ENCODE measurements around the gene PDK2. TPM values are rescaled to one million over a fixed set of nuclear protein-coding genes. Genes with fewer than 3 reads are reported as not detected.

The PDK2 gene
- total RNA-seq, 4 donors from 2014 or later: 31.6 to 70.6 (median 58.1) TPM

DNA sequence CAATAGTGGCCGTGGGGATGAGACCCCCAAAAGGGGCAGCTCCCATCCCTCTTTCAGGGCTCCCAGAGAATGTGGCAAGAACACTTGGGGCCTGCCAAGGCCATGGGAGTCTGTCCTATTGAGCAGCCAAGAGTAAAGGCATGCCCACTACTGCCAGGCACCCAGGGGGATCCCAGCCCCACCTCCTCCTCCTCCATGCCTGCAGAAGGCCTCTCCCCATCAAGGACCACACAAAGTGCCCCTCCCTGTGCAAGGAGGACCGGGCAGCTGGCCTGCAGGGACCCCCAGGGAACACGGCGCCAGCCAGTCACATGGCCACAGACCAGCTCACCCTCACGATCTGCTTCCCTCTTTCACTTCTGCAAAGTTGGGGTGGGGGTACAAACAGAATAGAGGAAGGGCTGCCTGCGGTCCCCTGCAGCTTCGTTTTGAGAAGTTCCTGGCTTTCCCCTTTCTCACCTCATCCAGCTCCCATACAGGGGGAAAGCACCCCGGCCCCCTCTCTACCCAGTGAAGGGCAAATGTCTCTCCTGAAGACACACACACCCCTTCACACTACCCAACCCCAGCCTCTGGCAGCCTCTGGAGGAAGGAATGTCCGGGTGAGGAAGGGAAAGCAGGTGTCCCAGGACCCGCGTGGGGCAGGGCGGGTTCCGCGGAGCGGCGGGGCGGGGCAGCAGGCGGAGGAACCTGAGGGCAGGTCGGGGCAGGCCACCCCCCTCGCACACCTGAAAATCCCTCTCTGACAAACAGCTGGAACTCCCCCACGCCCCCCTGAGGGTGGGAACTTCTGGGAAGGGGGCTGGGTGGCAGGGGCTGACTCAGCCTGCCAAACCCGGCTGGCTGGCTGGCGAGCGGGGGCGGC, 53.3 kb downstream of the PDK2 start:
- no peaks in the 10 kb centered on the region for H3K27me3 ChIP-seq
- peak overlapping the region; percentile 47 to 89 for H3K4me3 ChIP-seq
- peaks cover 0 to 83% (median 44%) of the 10 kb centered on the region in 3 donors for H3K4me1 ChIP-seq
- peak overlapping the region; percentile 48 to 97 (median 93) for H3K27ac ChIP-seq
- WGBS, 2 donors (ENCODE audit: low coverage in 1 of 2): 0% methylated on average over 6 of the region's 25 CpGs; no CpG with 5 or more reads in 1 of the 2 donors
- H3K9me3 ChIP-seq: no peaks in the 10 kb centered on the region
- peaks cover 0 to 21% of the 10 kb centered on the region in 2 donors for H3K36me3 ChIP-seq
- ATAC-seq: no peak
- TF ChIP-seq, protein P1, sequence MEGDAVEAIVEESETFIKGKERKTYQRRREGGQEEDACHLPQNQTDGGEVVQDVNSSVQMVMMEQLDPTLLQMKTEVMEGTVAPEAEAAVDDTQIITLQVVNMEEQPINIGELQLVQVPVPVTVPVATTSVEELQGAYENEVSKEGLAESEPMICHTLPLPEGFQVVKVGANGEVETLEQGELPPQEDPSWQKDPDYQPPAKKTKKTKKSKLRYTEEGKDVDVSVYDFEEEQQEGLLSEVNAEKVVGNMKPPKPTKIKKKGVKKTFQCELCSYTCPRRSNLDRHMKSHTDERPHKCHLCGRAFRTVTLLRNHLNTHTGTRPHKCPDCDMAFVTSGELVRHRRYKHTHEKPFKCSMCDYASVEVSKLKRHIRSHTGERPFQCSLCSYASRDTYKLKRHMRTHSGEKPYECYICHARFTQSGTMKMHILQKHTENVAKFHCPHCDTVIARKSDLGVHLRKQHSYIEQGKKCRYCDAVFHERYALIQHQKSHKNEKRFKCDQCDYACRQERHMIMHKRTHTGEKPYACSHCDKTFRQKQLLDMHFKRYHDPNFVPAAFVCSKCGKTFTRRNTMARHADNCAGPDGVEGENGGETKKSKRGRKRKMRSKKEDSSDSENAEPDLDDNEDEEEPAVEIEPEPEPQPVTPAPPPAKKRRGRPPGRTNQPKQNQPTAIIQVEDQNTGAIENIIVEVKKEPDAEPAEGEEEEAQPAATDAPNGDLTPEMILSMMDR (IDR thresholded peaks at IDR 0.05): peak in 3 of 4 experiments; percentile 8 to 50 (median 38)
- no peak for TF ChIP-seq POLR2A (IDR thresholded peaks at IDR 0.05)
- peak; percentile 50 for TF ChIP-seq POLR2AphosphoS5 (IDR thresholded peaks at IDR 0.05)

DNA sequence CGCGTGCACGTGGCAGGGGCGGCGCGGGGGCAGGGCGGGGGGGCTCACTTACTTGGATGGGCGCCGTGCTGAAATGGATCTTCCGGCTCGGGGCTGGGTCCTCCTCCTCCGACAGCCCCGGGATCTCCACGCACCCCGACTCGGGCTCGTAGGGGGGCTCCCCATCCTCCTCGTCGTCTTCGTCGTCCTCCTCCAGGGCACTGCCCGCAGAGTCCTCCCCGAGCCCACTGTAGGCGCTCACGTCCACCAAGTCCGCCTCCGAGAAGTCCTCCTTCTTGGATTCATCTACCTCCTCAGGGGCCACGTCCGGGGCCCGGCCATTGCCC, 53.9 kb downstream of the PDK2 start:
- ATAC-seq: no peak
- Histone ChIP-seq H3K4me1 (peaks cover 0 to 88% (median 50%) of the 10 kb centered on the region in 3 donors), H3K9me3 (no peaks in the 10 kb centered on the region), H3K27ac (peak overlapping the region; percentile 48 to 97 (median 93)), H3K36me3 (peaks cover 0 to 15% of the 10 kb centered on the region in 2 donors), H3K27me3 (no peaks in the 10 kb centered on the region), H3K4me3 (peak overlapping the region; percentile 47 to 89)
- 0% methylated on average over 5 of the region's 30 CpGs; no CpG with 5 or more reads in 1 of the 2 donors for WGBS, 2 donors (ENCODE audit: low coverage in 1 of 2)
- TF ChIP-seq POLR2AphosphoS5 (IDR thresholded peaks at IDR 0.05) (no peak), POLR2A (IDR thresholded peaks at IDR 0.05) (no peak), EP300 (IDR thresholded peaks at IDR 0.05) (no peak)
- TF ChIP-seq, protein P1 (IDR thresholded peaks at IDR 0.05): no peak

DNA sequence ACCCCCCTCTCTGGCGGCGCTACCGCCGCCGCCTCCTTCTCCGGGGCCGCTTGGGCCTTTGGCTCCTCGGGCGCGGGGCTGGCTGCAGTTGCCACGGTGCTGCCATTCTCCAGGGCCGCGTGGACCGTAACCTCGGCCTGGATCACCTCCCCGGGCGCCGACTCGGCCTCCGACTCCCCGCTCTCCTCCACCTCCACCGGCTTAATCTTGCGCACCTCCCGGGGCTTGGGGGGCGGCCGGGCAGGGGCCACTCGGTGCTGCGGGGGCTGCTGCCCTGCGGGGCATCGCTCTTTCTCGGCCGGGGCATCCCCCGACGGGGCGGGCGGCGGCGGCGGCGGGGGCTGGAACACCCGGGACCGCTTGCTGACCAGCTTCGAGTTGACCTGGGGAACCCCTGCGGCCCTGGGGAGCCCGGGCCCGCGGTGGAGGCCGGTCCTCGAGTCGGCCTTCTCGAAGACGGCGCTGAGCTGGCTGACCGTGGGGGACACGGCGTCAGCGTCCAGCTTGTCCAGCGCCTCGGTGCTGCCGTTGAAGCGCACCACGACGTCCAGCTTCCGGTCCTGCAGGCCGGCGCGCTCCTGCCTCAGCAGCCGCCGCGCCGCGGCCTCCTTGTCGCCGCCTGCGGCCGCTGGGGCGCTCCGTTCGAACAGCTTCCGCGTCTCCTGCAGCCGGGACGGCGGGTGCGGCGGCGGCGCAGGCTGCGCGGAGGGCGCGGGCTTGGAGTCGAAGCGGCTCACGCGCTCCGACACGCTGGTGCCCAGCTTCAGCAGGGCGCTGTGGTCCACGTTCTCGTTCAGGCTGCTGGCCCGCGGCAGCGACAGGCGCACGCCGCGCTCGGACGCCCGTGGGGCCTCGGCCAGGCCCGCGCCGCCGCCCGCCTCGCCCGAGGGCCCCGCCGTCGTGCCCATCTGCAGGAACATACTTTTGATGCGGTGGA, 54.5 kb downstream of the PDK2 start:
- WGBS, 2 donors (ENCODE audit: low coverage in 1 of 2): 0% methylated on average over 2 of the region's 123 CpGs; no CpG with 5 or more reads in 1 of the 2 donors
- ATAC-seq: peak; percentile 7
- no peak for TF ChIP-seq POLR2AphosphoS5 (IDR thresholded peaks at IDR 0.05)
- TF ChIP-seq EP300 (IDR thresholded peaks at IDR 0.05): no peak
- TF ChIP-seq, protein P1 (IDR thresholded peaks at IDR 0.05): peak in 3 of 4 experiments; percentile 25 to 41 (median 35)
- TF ChIP-seq POLR2A (IDR thresholded peaks at IDR 0.05): peak; percentile 10 to 22
- Histone ChIP-seq H3K4me3 (peak overlapping the region; percentile 47 to 89), H3K27ac (peak overlapping the region; percentile 59 to 97 (median 93)), H3K4me1 (peaks cover 0 to 89% (median 56%) of the 10 kb centered on the region in 3 donors), H3K27me3 (no peaks in the 10 kb centered on the region), H3K9me3 (no peaks in the 10 kb centered on the region), H3K36me3 (peaks cover 0 to 9% of the 10 kb centered on the region in 2 donors)

DNA sequence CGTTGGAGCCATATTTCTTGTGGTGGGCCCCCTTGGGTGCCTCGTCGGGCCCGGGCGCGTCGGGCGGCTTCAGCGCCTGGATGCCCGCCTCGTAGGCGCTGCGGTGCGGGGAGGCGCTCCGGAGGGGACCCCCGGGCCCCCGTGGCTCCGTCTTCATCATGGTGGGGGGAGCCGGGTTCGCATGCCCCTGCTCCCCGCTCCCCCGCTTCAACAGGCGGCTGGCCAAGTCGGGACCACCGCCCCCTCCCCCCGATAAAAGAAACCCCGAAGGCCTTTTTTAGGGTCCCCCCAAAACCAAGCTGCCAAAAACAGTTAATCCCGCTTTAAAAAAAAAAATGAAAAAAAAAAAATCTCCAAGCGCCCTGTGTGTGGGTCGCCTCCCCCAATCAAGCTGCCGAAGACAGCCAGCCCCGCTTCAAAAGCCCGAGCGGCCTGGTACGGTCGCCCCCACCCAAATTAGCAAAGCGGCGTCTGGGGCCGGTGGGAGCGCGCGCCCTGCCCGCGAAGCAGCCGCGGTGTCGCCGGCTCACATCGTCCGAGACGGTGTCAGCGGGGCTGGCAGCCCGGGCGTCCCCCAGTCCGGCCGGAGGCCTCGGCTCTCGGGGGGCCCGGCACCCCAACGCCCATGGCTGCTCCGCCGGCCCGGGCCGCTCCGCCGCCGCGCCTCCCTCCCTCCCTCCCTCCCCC, 55.3 kb downstream of the PDK2 start, which contains the start of gene PPP1R9B:
PPP1R9B (minus strand) TSS at position 324 of the 687 bp plus-strand sequence; CDS start at position 160, 164 bp downstream.
- no peak for ATAC-seq
- Histone ChIP-seq H3K27me3 (no peaks in the 10 kb centered on the region), H3K4me3 (peak within 1 kb of the TSS; percentile 47 to 89), H3K4me1 (peaks cover 0 to 89% (median 54%) of the 10 kb centered on the region in 3 donors), H3K27ac (peak within 1 kb of the TSS; percentile 66 to 97 (median 93)), H3K36me3 (peaks cover 0 to under 1% of the 10 kb centered on the region in 2 donors), H3K9me3 (no peaks in the 10 kb centered on the region)
- TF ChIP-seq, protein P1 (IDR thresholded peaks at IDR 0.05): no peak
- TF ChIP-seq POLR2A (IDR thresholded peaks at IDR 0.05): peak; percentile 18 to 25
- WGBS, 2 donors (ENCODE audit: low coverage in 1 of 2): 0% methylated on average over 1 of the region's 69 CpGs; no CpG with 5 or more reads in 1 of the 2 donors
